H1 (cell line): ENCODE results near the gene FDPS. TPM values are rescaled to one million over a fixed set of nuclear protein-coding genes. Genes with fewer than 3 reads are reported as not detected.

Experiments
- CBX8 ChIP-seq: fragments of 300-800, 300-1000 bp; sonication (generic); IDR thresholded peaks from 2 replicates; pipeline ENCODE4 v1.7.1; 2016; ENCODE audit warnings: low read depth, low read length, borderline replicate concordance
- CEBPB ChIP-seq: IDR thresholded peaks from 2 replicates; pipeline ENCODE4 v1.6.1; 2012; ENCODE audit warnings: low read depth, low read length
- GTF2F1 ChIP-seq: IDR thresholded peaks from 2 replicates; pipeline ENCODE4 v1.6.1; 2012; ENCODE audit warnings: low read depth, low read length, improper control_type of control experiment, borderline replicate concordance
- HDAC6 ChIP-seq: IDR thresholded peaks from one replicate; pipeline ENCODE4 v1.7.1; 2012; ENCODE audit warnings: low read depth, mild to moderate bottlenecking, inconsistent platforms, low read length, moderate library complexity
- JUND ChIP-seq: IDR thresholded peaks from 2 replicates; pipeline ENCODE4 v1.6.1; 2011; ENCODE audit warnings: mild to moderate bottlenecking, improper control_type of control experiment, low read length
- KDM1A ChIP-seq: fragments of 200-600, 300-600 bp; sonication (generic); IDR thresholded peaks from 2 replicates; pipeline ENCODE4 v1.7.1; 2016; ENCODE audit warnings: mild to moderate bottlenecking, low read length, borderline replicate concordance
- KDM5A ChIP-seq: fragments of 200-600 bp; IDR thresholded peaks from 2 replicates; pipeline ENCODE4 v1.7.1; 2012; ENCODE audit warnings: mild to moderate bottlenecking, low read length, inconsistent platforms, mixed read lengths
- RAD21 ChIP-seq, 2 experiments: IDR thresholded peaks in 1 of 2; conservative IDR thresholded peaks in 1 of 2; 2 replicates each; pipeline ENCODE4 v1.6.1; 2011; ENCODE audit warnings: low read depth in 2 of 2, low read length in 2 of 2, improper control_type of control experiment in 1 of 2, inconsistent platforms in 1 of 2, mild to moderate bottlenecking in 1 of 2, moderate library complexity in 1 of 2
- SIX5 ChIP-seq: IDR thresholded peaks from 2 replicates; pipeline ENCODE4 v1.6.1; 2011; ENCODE audit warnings: mild to moderate bottlenecking, low read depth, low read length
- polyA plus RNA-seq, 7 experiments: library from polyadenylated mRNA; depleted of rRNA in 3 of 7; stranded (reverse) in 5 of 7; unstranded in 2 of 7; fragments of >200 nt in 5 of 7; fragments of 200-250 nt in 2 of 7; gene quantifications; 1 replicate in 5 of 7; 2 replicates in 1 of 7; 4 replicates in 1 of 7; pipeline versions ENCODE4 v1.2.1 to v1.2.3, GENCODE V29; 2011 to 2013; ENCODE audit warnings: missing spikeins in 2 of 7, mixed read lengths in 2 of 7
- total RNA-seq: library from RNA; stranded (reverse); fragmentation: NEBNext Ultra II Directional; extraction: Animal tissue kit (Norgen Biotek cat#: 25700); gene quantifications from 2 replicates; pipeline ENCODE4 v1.2.1, GENCODE V29; 2021

Gene FDPS
- total and polyA plus RNA-seq, 2 of the 8 experiments (the other 6 are each of a cell fraction or from before 2014, with no cell fraction given): 267 to 368 TPM

DNA sequence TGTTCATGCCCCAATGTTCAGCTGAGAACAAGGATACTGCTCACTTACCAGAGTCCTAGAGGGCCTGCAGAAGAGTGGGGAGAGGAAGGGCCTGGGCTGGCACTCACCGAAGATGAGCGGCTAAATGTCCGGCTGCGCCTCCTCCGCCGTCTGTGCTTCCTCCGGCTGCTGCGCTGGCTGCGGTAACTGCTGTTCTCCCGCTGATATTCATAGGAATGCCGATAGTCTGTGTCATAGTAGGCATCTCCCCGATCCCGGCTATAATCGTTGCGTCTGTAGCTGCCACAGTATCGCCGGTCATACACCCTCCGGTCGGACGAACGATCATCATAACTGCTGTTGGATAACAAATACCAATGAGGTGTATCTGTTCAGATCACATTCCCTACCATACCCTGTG lies 39.3 kb upstream of the FDPS start (continued):
- TF ChIP-seq SIX5 (no peak), KDM1A (no peak), CBX8 (no peak), HDAC6 (no peak), JUND (no peak), RAD21 (IDR thresholded peaks at IDR 0.05 in 1 of 2, conservative IDR thresholded peaks at IDR 0.05 in 1 of 2; ENCODE audit: low read depth in 2 of 2, low read length in 2 of 2) (no peak), CEBPB (no peak), GTF2F1 (no peak), KDM5A (no peak)
